Loucy (cell line): ENCODE results near the gene TMEM167B.
A peak's percentile ranks its signal among the peaks of the same experiment; 100 is the strongest.

Experiments used
- H2AFZ ChIP-seq: fragments of 200-600 bp; sonication (generic); 2 replicates; pipeline ENCODE4 v1.6.0; 2016; ENCODE audit warnings: antibody characterized with exemption, mild to moderate bottlenecking, low read length, moderate library complexity
- H3F3A ChIP-seq: fragments of 200-600 bp; 2 replicates; pipeline ENCODE4 v1.6.0; 2016; ENCODE audit warnings: antibody characterized with exemption, low read depth, mild to moderate bottlenecking
- H3K27me3 ChIP-seq: fragments of 200-600 bp; sonication (generic); 2 replicates; pipeline ENCODE4 v1.6.1; 2014; ENCODE audit warnings: low read length, mild to moderate bottlenecking; ENCODE audit not compliant: insufficient read depth, poor library complexity, severe bottlenecking
- H3K36me3 ChIP-seq: fragments of 200-600 bp; sonication (generic); 2 replicates; pipeline ENCODE4 v1.6.1; 2016; ENCODE audit warnings: low read length; ENCODE audit not compliant: insufficient read depth
- H3K4me1 ChIP-seq: fragments of 200-600 bp; sonication (generic); 2 replicates; pipeline ENCODE4 v1.5.1; 2014; ENCODE audit warnings: low read length, mild to moderate bottlenecking; ENCODE audit not compliant: insufficient read depth, poor library complexity, severe bottlenecking
- H3K4me2 ChIP-seq: fragments of 200-600 bp; sonication (generic); 2 replicates; pipeline ENCODE4 v1.6.0; 2014; ENCODE audit warnings: antibody characterized with exemption, low read length, low read depth, mild to moderate bottlenecking; ENCODE audit not compliant: poor library complexity, severe bottlenecking
- H3K4me3 ChIP-seq: fragments of 200-600 bp; sonication (generic); 2 replicates; pipeline ENCODE4 v1.5.1; 2014; ENCODE audit warnings: low read length, mild to moderate bottlenecking, mixed read lengths; ENCODE audit not compliant: poor library complexity, severe bottlenecking
- H3K79me2 ChIP-seq: fragments of 200-600 bp; sonication (generic); 2 replicates; pipeline ENCODE4 v1.6.1; 2014; ENCODE audit warnings: low read length; ENCODE audit not compliant: insufficient read depth
- H3K9ac ChIP-seq: fragments of 200-600 bp; sonication (generic); 2 replicates; pipeline ENCODE4 v1.6.0; 2014; ENCODE audit warnings: mild to moderate bottlenecking, low read depth, low read length, moderate library complexity; ENCODE audit not compliant: poor library complexity, severe bottlenecking
- H3K9me2 ChIP-seq: fragments of 200-600 bp; sonication (generic); replicated peaks from 2 replicates; pipeline ENCODE4 v1.6.1; 2016; ENCODE audit warnings: low read depth, low read length, mixed read lengths
- H3K9me3 ChIP-seq: fragments of 200-600 bp; sonication (generic); 2 replicates; pipeline ENCODE4 v1.6.1; 2014; ENCODE audit warnings: mild to moderate bottlenecking, antibody characterized with exemption, low read length, low read depth; ENCODE audit not compliant: insufficient read depth
- H4K20me1 ChIP-seq: fragments of 200-600 bp; sonication (generic); 2 replicates; pipeline ENCODE4 v1.6.0; 2014; ENCODE audit warnings: antibody characterized with exemption, low read length, mild to moderate bottlenecking; ENCODE audit not compliant: insufficient read depth, poor library complexity, severe bottlenecking
- CTCF ChIP-seq: fragments of 200-600 bp; sonication (generic); conservative IDR thresholded peaks from 2 replicates; pipeline ENCODE4 v1.5.1; 2014; ENCODE audit warnings: mild to moderate bottlenecking, antibody characterized with exemption, low read length
- EZH2phosphoT487 ChIP-seq: fragments of 200-600 bp; IDR thresholded peaks from 2 replicates; pipeline ENCODE4 v1.6.1; 2018; ENCODE audit warnings: antibody characterized with exemption, mild to moderate bottlenecking, moderate library complexity, borderline replicate concordance

TMEM167B gene

GRCh38 chr1:109091839-109092193, 1.3 kb downstream of the TMEM167B start:
- H2AFZ ChIP-seq = no peak overlapping the region
- H3K9ac ChIP-seq = peak overlapping the region; percentile 80
- H3K4me2 ChIP-seq = peak overlapping the region; percentile 93
- H3K4me3 ChIP-seq = peak overlapping the region; percentile 88
- H3K36me3 ChIP-seq = peaks cover 5% of the 10 kb centered on the region; the same call in 1 of the 2 replicates
- TF ChIP-seq CTCF (no peak), EZH2phosphoT487 (no peak)
- peaks cover 23% of the 10 kb centered on the region for H3K4me1 ChIP-seq
- H3K9me3 ChIP-seq = no peaks in the 10 kb centered on the region
- H3K79me2 ChIP-seq = peaks cover 32% of the 10 kb centered on the region
- H3K27me3 ChIP-seq = no peaks in the 10 kb centered on the region
- no peaks in the 10 kb centered on the region for H3K9me2 ChIP-seq
- no peaks in the 10 kb centered on the region for H3F3A ChIP-seq
- peaks cover 11% of the 10 kb centered on the region for H4K20me1 ChIP-seq

- Histone ChIP-seq H3K79me2 (peaks cover 32% of the 10 kb centered on the region), H3F3A (no peaks in the 10 kb centered on the region), H3K4me2 (no peak overlapping the region), H3K4me3 (no peak overlapping the region), H3K9me3 (no peaks in the 10 kb centered on the region), H3K9ac (no peak overlapping the region), H3K27me3 (no peaks in the 10 kb centered on the region), H3K36me3 (peaks cover 5% of the 10 kb centered on the region; the same call in 1 of the 2 replicates), H3K9me2 (no peaks in the 10 kb centered on the region), H2AFZ (no peak overlapping the region), H3K4me1 (peaks cover 23% of the 10 kb centered on the region), H4K20me1 (peaks cover 11% of the 10 kb centered on the region)
- no peak for TF ChIP-seq EZH2phosphoT487
- TF ChIP-seq CTCF = no peak
These were observed 3.8 kb downstream of the TMEM167B start for GRCh38 chr1:109094377-109094803.

- H3F3A ChIP-seq = no peaks in the 10 kb centered on the region
- no peak overlapping the region for H3K4me2 ChIP-seq
- H3K9ac ChIP-seq = no peak overlapping the region
- no peak overlapping the region for H3K4me3 ChIP-seq
- peaks cover 5% of the 10 kb centered on the region; the same call in 1 of the 2 replicates for H3K36me3 ChIP-seq
- H3K27me3 ChIP-seq = no peaks in the 10 kb centered on the region
- H3K4me1 ChIP-seq = peaks cover 26% of the 10 kb centered on the region
- peaks cover 32% of the 10 kb centered on the region for H3K79me2 ChIP-seq
- no peak overlapping the region for H2AFZ ChIP-seq
- TF ChIP-seq CTCF (no peak), EZH2phosphoT487 (no peak)
- peaks cover 11% of the 10 kb centered on the region for H4K20me1 ChIP-seq
- H3K9me2 ChIP-seq = no peaks in the 10 kb centered on the region
- H3K9me3 ChIP-seq = no peaks in the 10 kb centered on the region
These were observed 4.3 kb downstream of the TMEM167B start for GRCh38 chr1:109094871-109095270.
